ENCODE measurements around the gene ACTBL2.

The ACTBL2 gene

DNA sequence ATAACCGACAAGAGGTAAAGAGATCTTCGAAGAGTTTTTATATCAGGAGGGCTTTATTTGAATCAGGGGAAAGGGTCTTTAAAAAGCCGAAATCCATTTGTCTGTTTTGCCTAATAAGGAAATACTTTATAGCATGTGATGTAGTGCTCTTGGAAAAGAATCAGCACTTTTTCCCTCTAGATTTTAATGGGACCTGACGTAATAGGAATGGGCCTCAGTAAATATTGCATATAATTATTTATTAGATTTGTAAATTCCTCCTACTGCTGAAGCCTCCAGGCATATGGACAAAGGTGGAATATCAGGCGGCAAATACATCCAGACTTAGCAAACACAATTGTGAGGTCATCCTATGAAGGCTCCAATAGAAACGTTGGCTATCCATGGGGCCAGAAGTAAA lies 50.9 kb downstream of the ACTBL2 start:
- H3K9ac ChIP-seq (ENCODE audit: low read depth, low read length): no peak overlapping the region
- no peaks in the 10 kb centered on the region for H3K9me3 ChIP-seq (ENCODE audit: insufficient read depth, low read depth, low read length)
- no peak overlapping the region for H3K4me3 ChIP-seq (ENCODE audit: low read length)
- WGBS: 89% methylated on average over 5 of the region's 6 CpGs
- no peaks in the 10 kb centered on the region for H3K36me3 ChIP-seq (ENCODE audit: insufficient read depth, low read length)
- H3K4me1 ChIP-seq (ENCODE audit: insufficient read depth, low read length): no peaks in the 10 kb centered on the region
- H3K27ac ChIP-seq (ENCODE audit: low read depth, low read length): no peak overlapping the region
- no peaks in the 10 kb centered on the region for H3K27me3 ChIP-seq (ENCODE audit: insufficient read depth, low read length)

All from HUES64 (cell line).